Occipital lobe (tissue), 2 donors: Measurements from ENCODE around the gene CLN6. TPM values are rescaled to one million over a fixed set of nuclear protein-coding genes. Genes with fewer than 3 reads are reported as not detected.
"Not testable (repeated sequence)": the region's sequence is repeated elsewhere in the genome, so short reads cannot be mapped to it uniquely, and the experiment has no call there.

Source experiments
- DNase-seq: peaks from one replicate; lab custom pipeline; 2025; lab: John Stamatoyannopoulos, UW
- total RNA-seq: library from RNA; depleted of rRNA; stranded (reverse); fragments of >200 nt; gene quantifications from one replicate; pipeline ENCODE4 v1.2.3, GENCODE V29; 2014

Gene CLN6
- total RNA-seq, 1 donor from 2014 or later: 7.6 TPM

DNA sequence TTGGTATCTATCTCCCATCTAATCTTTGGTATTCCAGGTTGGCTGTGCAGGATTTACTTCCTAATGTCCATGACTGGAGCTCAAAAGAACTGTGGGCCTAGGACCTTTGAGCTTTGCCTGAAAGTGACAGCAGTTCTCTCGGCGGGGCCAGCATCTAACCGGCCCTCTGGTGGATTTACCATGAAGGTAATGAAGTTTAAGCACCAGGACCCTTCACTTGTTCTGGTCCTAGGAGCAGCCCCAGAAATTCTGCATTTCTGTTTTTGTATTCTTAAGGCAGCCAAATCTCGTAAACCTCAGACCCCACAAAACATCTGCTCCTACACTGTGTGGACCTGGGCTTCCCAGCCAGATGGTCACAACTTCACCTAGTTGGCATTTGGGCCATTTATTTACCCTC is 37.4 kb downstream of the CLN6 start:
- DNase-seq: no peak

DNA sequence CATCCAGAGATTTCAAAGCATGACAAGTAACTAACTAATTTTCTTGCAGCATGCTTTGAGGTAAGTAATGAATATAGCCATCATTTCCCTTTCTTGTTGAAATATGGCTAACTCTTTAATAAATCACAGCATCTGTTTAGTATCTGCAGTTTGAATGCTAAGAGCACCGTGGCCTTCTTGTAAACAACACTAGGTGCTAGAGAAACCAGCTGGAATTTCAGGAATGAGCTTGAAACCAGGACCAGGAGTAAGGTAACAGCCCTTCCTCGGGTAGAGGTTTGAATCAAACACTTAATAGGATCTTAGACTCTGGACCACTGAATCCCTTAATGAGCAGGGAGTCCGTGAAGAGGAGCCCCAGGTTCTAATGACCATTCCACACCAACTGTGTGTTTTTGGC is 38.0 kb downstream of the CLN6 start:
- DNase-seq: no peak

DNA sequence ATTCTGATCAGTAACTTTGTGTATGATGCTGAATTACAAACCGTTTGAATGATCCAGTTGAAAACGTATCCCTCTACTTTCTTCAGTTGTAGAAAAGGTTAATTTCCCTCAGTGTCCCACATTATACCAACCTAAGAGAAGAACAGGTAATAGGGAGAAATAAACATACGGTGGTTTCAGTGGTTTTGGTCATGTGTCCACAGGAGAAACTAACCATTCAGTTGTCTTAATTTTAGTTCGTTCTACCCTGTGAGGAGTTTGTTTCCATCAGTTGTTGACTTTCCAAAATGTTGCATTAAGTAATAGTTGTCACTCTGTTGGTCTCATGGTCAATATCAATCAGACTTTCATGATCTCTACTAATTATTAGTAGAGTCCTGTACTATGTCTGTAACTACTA is 39.5 kb downstream of the CLN6 start:
- DNase-seq: no peak

DNA sequence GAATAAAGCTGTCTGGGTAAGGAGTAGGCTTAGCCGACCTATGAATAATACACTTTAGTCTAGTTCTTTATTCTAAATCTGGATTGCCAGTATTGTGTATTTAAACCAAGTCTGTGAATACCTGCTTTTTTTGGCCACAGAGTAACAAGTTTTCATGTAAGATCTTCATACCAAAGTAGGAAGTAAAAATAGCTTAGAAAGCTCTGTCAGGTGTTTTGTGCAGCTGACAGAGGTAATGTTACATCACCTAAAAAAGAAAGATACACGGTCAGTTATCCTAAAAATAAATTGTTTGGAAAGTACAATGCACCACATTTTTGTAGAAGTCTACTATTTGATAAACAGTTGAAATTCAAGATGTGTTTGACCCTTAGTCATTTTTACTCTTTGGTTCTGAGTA is 40.9 kb downstream of the CLN6 start:
- no peak for DNase-seq

DNA sequence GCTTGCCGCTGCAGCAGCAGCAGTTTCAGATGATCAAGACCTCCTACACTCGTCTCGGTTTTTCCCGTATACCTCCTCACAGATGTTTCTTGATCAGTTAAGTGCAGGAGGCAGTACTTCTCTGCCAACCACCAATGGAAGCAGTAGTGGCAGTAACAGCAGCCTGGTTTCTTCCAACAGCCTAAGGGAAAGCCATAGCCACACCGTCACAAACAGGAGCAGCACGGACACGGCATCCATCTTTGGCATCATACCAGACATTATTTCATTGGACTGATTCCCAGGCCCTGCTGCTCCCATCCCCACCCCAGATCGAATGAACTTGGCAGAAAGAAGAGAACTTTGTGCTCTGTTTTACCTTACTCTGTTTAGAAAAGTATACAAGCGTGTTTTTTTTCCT is 42.0 kb downstream of the CLN6 start:
- peak; percentile 43 for DNase-seq

DNA sequence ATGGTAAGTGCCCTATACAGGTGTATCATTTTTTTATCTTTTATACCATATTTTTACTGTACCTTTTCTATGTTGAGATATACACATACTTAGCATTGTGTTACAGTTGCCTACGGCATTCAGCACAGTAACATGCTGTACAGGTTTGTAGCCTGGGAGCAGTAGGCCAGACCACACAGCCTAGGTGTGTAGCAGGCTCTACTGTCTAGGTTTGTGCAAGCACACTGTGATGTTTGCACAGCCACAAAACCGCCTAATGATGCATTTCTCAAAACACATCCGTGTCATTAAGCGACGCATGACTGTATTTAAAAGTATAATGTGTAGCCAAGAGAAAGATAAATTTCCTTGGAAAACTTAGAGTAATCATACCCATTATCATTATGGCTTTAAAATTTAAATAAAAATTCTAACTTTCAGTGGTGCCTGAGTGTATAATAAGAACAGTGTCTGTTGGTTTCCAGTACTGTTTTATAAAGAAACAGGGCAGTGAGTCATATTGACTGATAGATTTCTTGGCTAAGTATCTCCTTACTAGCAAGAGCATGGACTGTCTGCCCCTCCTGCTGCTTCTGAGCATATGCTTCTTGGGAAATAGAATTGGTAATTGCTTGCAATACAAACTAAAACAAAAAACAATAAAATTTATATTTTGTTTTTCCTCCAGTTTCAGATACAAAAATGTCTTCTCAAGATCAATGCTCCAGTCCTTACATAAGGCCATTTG is 42.7 kb downstream of the CLN6 start:
- no peak for DNase-seq

DNA sequence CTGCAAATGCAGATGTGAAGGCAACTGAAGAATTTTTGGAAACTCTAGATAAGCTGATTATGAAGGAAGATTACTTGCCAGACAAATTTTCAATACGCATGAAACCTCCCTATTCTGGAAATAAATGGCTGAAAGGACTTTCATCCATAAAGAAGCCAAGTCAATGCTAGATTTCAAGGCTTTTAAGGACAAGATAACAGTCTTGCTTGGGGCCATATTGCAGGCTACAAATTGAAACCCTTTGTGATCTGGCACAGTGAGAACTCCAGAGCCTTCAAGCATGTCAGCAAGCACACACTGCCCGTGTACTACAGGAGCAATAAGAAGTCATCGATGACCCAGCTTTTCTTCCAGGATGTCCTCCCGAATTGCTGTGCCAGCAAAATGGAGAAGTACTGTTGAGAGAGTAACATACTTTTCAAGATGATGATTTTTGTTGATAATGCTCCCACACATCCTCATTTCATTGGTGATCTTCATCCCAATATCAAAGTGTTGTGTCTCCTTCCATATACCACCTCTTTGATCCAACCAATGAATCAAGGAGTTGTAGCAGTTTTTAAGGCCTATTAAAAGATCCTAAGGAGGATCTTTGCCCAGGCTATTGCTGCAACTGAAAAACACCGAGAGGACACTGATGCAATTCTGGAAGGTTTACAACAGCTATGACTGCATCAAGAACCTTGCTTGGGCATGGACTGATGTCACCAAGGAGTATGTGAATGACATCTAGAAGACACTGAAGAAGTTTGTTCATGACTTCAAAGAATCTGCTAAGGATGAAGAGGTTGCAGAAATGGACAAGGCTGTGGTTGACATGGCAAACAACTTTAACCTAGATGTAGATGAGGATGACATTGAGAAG is 44.7 kb downstream of the CLN6 start:
- no peak for DNase-seq

DNA sequence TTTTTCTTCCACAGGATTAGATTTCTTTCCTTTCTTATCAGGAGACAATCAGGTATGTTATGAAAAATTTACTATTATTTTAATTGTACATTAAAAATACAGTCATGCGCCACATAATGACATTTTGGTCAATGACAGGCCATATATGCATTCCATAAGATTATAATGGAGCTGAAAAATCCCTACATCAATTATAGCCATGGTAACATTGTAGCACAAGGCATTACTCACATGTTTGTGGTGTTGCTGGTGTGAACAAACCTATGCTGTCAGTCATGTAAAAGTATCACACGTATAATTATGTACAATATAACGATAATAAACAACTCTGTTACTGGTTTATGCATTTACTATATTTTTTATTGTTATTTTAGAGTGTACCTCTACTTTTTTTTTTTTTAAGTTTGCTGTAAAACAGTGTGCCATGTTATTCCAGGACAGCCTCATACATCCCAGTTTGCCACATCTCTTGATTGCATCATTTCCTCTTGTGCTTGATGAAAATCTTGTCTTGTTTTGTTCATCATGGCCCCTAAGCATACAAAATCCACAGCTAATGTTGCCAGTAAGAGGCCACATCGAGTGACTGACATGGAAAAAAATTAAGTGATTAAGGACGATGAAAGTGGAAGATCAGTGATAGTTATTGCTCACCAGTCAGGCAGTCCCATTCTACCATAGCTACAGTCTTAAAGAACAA is 45.8 kb downstream of the CLN6 start:
- no peak for DNase-seq

DNA sequence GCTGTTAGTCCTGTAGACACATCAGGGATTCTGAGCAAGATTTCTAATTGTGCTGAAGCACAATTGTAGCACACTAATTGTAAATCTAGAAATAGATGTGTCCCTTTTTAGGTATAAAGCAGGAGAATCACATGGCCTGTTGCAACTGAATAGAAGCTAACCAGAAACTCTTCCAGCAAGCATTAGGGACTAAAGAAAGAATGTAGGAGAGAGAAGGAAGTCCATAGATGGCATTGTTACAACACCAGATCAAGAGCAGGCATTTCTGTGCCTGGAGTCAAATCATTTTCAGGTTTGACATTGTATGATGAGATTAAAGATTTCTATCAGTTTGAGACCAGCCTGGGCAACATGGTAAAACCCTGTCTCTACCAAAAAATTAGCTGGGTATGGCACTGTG is 51.8 kb downstream of the CLN6 start:
- no peak for DNase-seq

DNA sequence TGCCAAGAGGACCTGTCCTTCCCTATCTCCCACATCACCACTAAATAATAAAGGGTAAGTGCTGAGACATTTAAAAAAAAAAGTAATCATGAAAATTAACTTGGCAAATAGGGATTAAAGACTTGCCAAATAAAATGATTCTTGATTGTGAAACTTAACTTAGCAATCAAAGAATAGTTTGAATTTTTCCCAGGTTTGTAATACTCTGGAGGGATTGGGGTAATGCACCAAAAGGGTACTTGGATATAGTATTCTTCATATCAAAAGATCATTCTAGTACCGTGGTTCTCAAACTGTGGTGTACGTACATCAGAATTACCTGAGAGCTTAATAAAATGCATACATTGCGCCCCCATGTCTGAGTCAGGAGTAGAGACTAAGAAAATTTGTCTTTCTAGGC is 52.9 kb downstream of the CLN6 start:
- DNase-seq: no peak

DNA sequence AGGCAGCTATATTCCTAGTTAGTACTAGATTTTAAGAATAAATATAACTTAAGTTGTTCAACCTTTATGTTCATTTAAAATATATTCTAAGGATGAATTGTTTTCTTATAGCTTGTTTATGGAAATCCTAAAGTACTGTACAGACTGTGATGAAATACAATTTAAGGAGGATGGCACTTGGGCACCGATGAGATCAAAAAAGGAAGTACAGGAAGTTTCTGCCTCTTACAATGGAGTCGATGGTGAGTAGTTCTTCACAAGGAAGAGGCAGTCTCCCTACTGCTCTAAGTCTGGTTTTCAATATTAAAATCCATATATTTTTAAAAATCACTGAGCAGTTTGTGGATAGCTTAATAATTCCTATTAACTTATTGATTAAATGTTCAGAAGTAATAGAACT is 54.0 kb downstream of the CLN6 start:
- DNase-seq: no peak

DNA sequence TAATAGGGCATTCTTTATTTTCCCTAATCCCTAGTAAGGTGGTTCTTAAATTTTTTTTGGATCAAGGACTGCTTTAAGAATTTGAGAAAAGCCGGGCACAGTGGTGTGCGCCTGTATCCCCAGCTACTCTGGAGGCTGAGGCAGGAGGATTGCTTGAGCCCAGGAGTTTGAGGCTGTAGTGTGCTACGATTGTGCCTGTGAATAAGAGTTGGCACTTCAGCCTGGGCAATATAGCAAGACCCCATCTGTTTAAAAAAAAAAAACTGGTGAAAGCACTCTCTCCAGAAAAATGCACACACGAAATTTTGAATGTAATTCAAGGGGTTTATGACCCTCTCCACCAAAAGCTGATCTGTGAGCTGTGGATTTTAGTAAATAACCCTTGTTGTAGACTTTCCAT is 56.4 kb downstream of the CLN6 start:
- DNase-seq: no peak

DNA sequence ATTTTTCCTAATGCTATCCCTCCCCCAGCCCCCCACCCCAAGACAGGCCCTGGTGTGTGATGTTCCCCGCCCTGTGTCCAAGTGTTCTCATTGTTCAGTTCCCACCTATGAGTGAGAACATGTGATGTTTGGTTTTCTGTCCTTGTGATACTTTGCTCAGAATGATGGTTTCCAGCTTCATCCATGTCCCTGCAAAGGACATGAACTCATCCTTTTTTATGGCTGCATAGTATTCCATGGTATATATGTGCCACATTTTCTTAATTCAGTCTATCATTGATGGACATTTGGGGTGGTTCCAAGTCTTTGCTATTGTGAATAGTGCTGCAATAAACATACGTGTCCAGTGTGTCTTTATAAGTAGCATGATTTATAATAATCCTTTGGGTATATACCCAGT is 57.5 kb downstream of the CLN6 start:
- DNase-seq: not testable (repeated sequence)

DNA sequence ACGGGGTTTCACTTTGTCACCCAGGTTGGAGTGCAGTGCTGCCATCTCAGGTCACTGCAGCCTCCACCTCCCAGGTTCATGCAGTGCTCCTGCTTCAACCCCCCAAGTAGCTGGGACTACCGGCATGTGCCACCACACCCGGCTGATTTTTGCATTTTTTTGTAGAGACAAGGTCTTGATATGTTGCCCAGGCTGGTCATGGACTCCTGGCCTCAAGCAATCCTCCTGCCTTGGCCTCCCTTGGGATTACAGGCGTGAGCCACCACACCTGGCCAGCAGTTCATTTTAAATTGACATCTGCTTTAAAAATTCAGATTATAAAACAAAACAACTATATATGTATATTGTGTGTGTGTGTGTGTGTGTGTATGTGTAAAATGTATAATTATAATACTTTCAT is 62.7 kb downstream of the CLN6 start:
- DNase-seq: no peak

DNA sequence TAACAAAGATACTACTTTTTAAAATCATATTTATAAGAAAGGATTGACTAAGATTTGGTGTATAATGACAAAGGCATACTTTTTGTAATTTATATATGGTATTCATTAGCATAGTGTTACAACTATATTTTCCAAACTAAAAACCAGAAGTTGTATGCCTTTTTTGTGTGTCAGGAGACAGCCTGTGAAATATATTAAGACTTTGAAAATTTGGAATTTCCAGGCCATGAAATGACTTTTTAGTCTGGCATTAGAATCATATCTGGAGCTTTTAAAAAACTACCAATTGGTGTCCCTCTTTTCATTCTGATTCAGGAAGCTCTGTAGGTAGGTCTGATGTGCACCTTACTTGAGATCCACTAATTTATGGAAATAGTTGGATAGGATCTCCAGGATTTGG is 66.3 kb downstream of the CLN6 start:
- DNase-seq: no peak

DNA sequence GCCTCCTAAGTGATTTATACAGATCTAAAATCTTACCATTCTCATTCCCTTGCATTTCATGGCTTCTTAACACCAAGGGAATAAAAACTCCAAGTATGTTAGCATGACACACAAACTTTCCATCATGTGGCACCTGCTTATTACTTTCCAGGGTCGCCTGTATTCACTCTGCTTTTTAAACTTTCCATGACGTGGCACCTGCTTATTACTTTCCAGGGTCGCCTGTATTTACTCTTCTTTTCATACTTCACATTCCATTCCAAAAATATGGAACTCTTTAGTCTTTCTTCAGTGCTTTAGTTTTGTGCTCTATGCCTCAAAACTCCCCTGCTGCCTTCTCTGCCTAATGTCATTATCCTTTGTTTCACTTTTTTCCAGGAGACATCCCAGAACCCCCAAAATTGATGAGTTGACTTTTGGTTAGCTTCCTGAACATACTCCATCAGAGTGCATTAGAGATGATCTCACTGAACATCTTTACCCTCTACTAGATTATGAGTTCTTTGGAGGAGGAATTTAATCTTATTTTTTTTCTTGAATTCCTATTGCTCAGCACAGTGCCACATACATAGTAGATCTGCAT is 71.4 kb downstream of the CLN6 start:
- DNase-seq: no peak

DNA sequence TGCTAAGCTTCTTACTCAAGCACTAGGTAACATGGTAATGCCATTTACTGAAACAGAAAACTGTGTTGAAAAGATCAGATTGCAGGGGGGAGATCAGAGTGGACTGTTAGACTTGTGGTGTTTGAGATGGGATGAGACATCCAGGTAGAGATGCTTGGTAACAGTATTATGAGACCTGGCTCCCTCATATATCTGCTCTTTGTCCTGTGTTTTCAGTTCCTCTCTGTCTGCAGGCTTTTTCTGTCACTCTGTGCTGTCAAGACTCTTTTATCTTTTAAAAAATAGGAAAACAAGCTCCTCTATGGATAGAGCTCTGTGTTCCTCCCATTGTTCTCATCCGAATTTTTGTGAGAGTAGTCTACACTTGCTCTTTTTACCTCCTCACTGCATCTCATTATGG is 72.5 kb downstream of the CLN6 start:
- DNase-seq: no peak

Other genes starting within 250 kb of the CLN6 start
- gene PIAS1, start 175.4 kb downstream of the CLN6 start, total RNA-seq: 24.0 TPM
- 2.2 TPM for gene CALML4, start 24.4 kb downstream of the CLN6 start, total RNA-seq
- gene FEM1B, start 48.0 kb upstream of the CLN6 start, total RNA-seq: 188 TPM
- gene ITGA11, start 202.4 kb upstream of the CLN6 start, total RNA-seq: 0.62 TPM